HepG2 (cell line): ENCODE data around the gene ZNF839. TPM values are rescaled to one million over a fixed set of nuclear protein-coding genes. Genes with fewer than 3 reads are reported as not detected.

ENCODE experiments used
- ARNTL ChIP-seq: sonication (generic); formaldehyde crosslinking; IDR thresholded peaks from 2 replicates; pipeline ENCODE4 v1.4.0; 2020; ENCODE audit warnings: mild to moderate bottlenecking, missing genetic modification reagents
- ATF4 ChIP-seq, 2 experiments: fragments of 450-650 bp in 1 of 2; sonication (generic) in 1 of 2; formaldehyde crosslinking; IDR thresholded peaks; 2 replicates each; pipeline versions ENCODE4 v1.5.0 to v1.8.0; 2020 to 2022; ENCODE audit warnings: mild to moderate bottlenecking in 1 of 2, missing genetic modification reagents in 1 of 2
- CREB1 ChIP-seq, 2 experiments: fragments of 450-650 bp in 1 of 2; IDR thresholded peaks; 2 replicates each; pipeline ENCODE4 v1.6.1; 2016 to 2017; ENCODE audit warnings: control low read depth in 1 of 2, mild to moderate bottlenecking in 1 of 2, missing compliant biosample characterization in 1 of 2, missing genetic modification characterization in 1 of 2
- ETS1 ChIP-seq: sonication (generic); formaldehyde crosslinking; IDR thresholded peaks from 2 replicates; pipeline ENCODE4 v1.4.0; 2020; ENCODE audit warnings: missing genetic modification reagents
- GATAD2A ChIP-seq: IDR thresholded peaks from 2 replicates; pipeline ENCODE4 v1.6.1; 2016
- GPBP1L1 ChIP-seq: sonication (generic); formaldehyde crosslinking; IDR thresholded peaks from 2 replicates; pipeline ENCODE4 v1.5.0; 2020; ENCODE audit warnings: mild to moderate bottlenecking, missing genetic modification reagents
- HHEX ChIP-seq: IDR thresholded peaks from 2 replicates; pipeline ENCODE4 v1.6.1; 2016; ENCODE audit warnings: control low read depth
- KDM4B ChIP-seq: sonication (generic); formaldehyde crosslinking; IDR thresholded peaks from 2 replicates; pipeline ENCODE4 v1.4.0; 2020; ENCODE audit warnings: missing genetic modification reagents
- NFKB2 ChIP-seq: sonication (generic); formaldehyde crosslinking; IDR thresholded peaks from 2 replicates; pipeline ENCODE4 v1.4.0; 2020; ENCODE audit warnings: missing genetic modification reagents, borderline replicate concordance
- PHF20 ChIP-seq: sonication (generic); formaldehyde crosslinking; IDR thresholded peaks from 2 replicates; pipeline ENCODE4 v1.5.0; 2020; ENCODE audit warnings: mild to moderate bottlenecking, missing genetic modification reagents
- SETDB1 ChIP-seq: sonication (generic); formaldehyde crosslinking; IDR thresholded peaks from 2 replicates; pipeline ENCODE4 v1.5.1; 2020; ENCODE audit warnings: missing genetic modification reagents, mild to moderate bottlenecking, borderline replicate concordance
- ZBTB44 ChIP-seq: sonication (generic); formaldehyde crosslinking; IDR thresholded peaks from 2 replicates; pipeline ENCODE4 v1.4.0; 2020; ENCODE audit warnings: missing genetic modification reagents
- ZNF274 ChIP-seq: sonication (generic); formaldehyde crosslinking; IDR thresholded peaks from 2 replicates; pipeline ENCODE4 v1.5.1; 2020; ENCODE audit warnings: mild to moderate bottlenecking, missing genetic modification reagents
- ZNF331 ChIP-seq: sonication (generic); formaldehyde crosslinking; IDR thresholded peaks from 2 replicates; pipeline ENCODE4 v1.4.0; 2020; ENCODE audit warnings: missing genetic modification reagents
- ZNF530 ChIP-seq: sonication (generic); formaldehyde crosslinking; IDR thresholded peaks from 2 replicates; pipeline ENCODE4 v1.5.0; 2020; ENCODE audit warnings: low read depth, mild to moderate bottlenecking, missing genetic modification reagents
- ZNF549 ChIP-seq: sonication (generic); formaldehyde crosslinking; IDR thresholded peaks from 2 replicates; pipeline ENCODE4 v1.5.0; 2020; ENCODE audit warnings: missing genetic modification reagents
- ZNF550 ChIP-seq: sonication (generic); formaldehyde crosslinking; IDR thresholded peaks from 2 replicates; pipeline ENCODE4 v1.4.0; 2020; ENCODE audit warnings: mild to moderate bottlenecking, missing genetic modification reagents, borderline replicate concordance
- ZNF552 ChIP-seq: sonication (generic); formaldehyde crosslinking; IDR thresholded peaks from 2 replicates; pipeline ENCODE4 v1.9.0; 2022; ENCODE audit warnings: missing genetic modification reagents, mild to moderate bottlenecking, borderline replicate concordance
- ZNF720 ChIP-seq: sonication (generic); formaldehyde crosslinking; IDR thresholded peaks from 2 replicates; pipeline ENCODE4 v1.4.0; 2020; ENCODE audit warnings: missing genetic modification reagents
- ZNF782 ChIP-seq: sonication (generic); formaldehyde crosslinking; IDR thresholded peaks from 2 replicates; pipeline ENCODE4 v1.4.0; 2020; ENCODE audit warnings: missing genetic modification reagents, mild to moderate bottlenecking, borderline replicate concordance
- ZSCAN20 ChIP-seq: sonication (generic); formaldehyde crosslinking; IDR thresholded peaks from 2 replicates; pipeline ENCODE4 v1.4.0; 2020; ENCODE audit warnings: missing genetic modification reagents, mild to moderate bottlenecking, borderline replicate concordance
- ZXDC ChIP-seq: sonication (generic); formaldehyde crosslinking; IDR thresholded peaks from 2 replicates; pipeline ENCODE4 v1.5.0; 2020; ENCODE audit warnings: mild to moderate bottlenecking, missing genetic modification reagents
- polyA plus RNA-seq, 8 experiments: library from polyadenylated mRNA; depleted of rRNA in 3 of 8; stranded (reverse) in 7 of 8; unstranded in 1 of 8; fragments of >200 nt; fragmentation: Illumina TruSeq in 4 of 8; extraction: Trizol in 4 of 8; gene quantifications; 2 replicates each; pipeline versions ENCODE4 v1.2.1 to v1.2.3, GENCODE V29; 2011 to 2016; ENCODE audit warnings: low read depth in 4 of 8, missing spikeins in 1 of 8, mixed read lengths in 1 of 8; ENCODE audit not compliant: insufficient read depth in 1 of 8
- total RNA-seq, 5 experiments: library from RNA; depleted of rRNA; stranded (reverse); fragments of >200 nt; fragmentation: Illumina TruSeq; extraction: Trizol; gene quantifications; 2 replicates each; pipeline ENCODE4 v1.2.3, GENCODE V29; 2016; ENCODE audit warnings: low read depth in 1 of 5

ZNF839 gene
- total and polyA plus RNA-seq, 2 of the 13 experiments (the other 11 are each of a cell fraction or from before 2014, with no cell fraction given), result 11.1 to 12.8 TPM

- peak; percentile 76; the same call in 1 of the 2 replicates for TF ChIP-seq NFKB2
- TF ChIP-seq GATAD2A, result peak; percentile 69
- no peak for TF ChIP-seq PHF20
- no peak for TF ChIP-seq ZBTB44 (CRISPR knock-in tag)
- TF ChIP-seq ZXDC, result 0 out of 2 replicates have a peak, but pooled peaks have one; percentile 26
- no peak for TF ChIP-seq ZNF549
- TF ChIP-seq ZNF331 (CRISPR knock-in tag), result peak; percentile 75
- TF ChIP-seq ARNTL (CRISPR knock-in tag), result no peak
- no peak for TF ChIP-seq SETDB1 (CRISPR knock-in tag)
- peak; percentile 56; the same call in 1 of the 2 replicates for TF ChIP-seq ZNF782 (CRISPR knock-in tag)
- TF ChIP-seq ZNF530 (CRISPR knock-in tag), result no peak
- TF ChIP-seq GPBP1L1 (CRISPR knock-in tag), result no peak
- 0 out of 2 replicates have a peak, but pooled peaks have one; percentile 23 for TF ChIP-seq ZNF274 (CRISPR knock-in tag)
- peak; percentile 64 for TF ChIP-seq CREB1 (IDR thresholded peaks at IDR 0.05)
- peak; percentile 80 for TF ChIP-seq CREB1 (CRISPR knock-in tag; IDR thresholded peaks at IDR 0.05)
- no peak; the same call in 1 of the 2 replicates for TF ChIP-seq KDM4B (CRISPR knock-in tag)
- 0 out of 4 replicates have a peak, but pooled peaks of 1 of the 2 experiments have one; percentile 32 for TF ChIP-seq ATF4 (CRISPR knock-in tag; IDR thresholded peaks at IDR 0.05)
- TF ChIP-seq ZNF720 (CRISPR knock-in tag), result no peak
- no peak for TF ChIP-seq HHEX (CRISPR knock-in tag)
- no peak for TF ChIP-seq ETS1
- TF ChIP-seq ZNF552, result no peak; the same call in 1 of the 2 replicates
- no peak for TF ChIP-seq ZNF550 (CRISPR knock-in tag)
- TF ChIP-seq ZSCAN20 (CRISPR knock-in tag), result no peak
Measured at GRCh38 chr14:102316743-102317563, 2.6 kb upstream of the ZNF839 start (continued).
